GM12892 (cell line): Measurements from ENCODE around the gene NLRX1.

ENCODE experiments used
- POLR2A ChIP-seq: IDR thresholded peaks from 2 replicates; pipeline ENCODE4 v1.6.1; 2011; ENCODE audit warnings: low read depth, low read length, control low read depth
- TAF1 ChIP-seq: IDR thresholded peaks from 2 replicates; pipeline ENCODE4 v1.6.1; 2011; ENCODE audit warnings: low read depth, mild to moderate bottlenecking, control low read depth, low read length, borderline replicate concordance

GRCh38 chr11:119188887-119189286 is 20.4 kb downstream of the NLRX1 start:
- TF ChIP-seq POLR2A (no peak), TAF1 (no peak)
